HT1080 (cell line): Measurements from ENCODE around the gene BRD3. TPM values are rescaled to one million over a fixed set of nuclear protein-coding genes. Genes with fewer than 3 reads are reported as not detected.

Source experiments
- total RNA-seq: library from RNA; depleted of rRNA; stranded (reverse); fragments of >200 nt; shearing (Covaris generic); gene quantifications from 2 replicates; pipeline ENCODE4 v1.2.3, GENCODE V29; 2014; rRNA removed

Gene BRD3
- total RNA-seq, 1 experiment from 2014 or later, result 10.1 TPM

Other genes with a start within 250 kb of the BRD3 start
- gene VAV2, start 75.7 kb downstream of the BRD3 start, total RNA-seq, result 9.8 and 12.5 TPM in 2 replicates
- 21.2 and 28.4 TPM in 2 replicates for gene BRD3OS, start 42.5 kb downstream of the BRD3 start, total RNA-seq
- gene WDR5, start 68.1 kb upstream of the BRD3 start, total RNA-seq, result 39.7 and 44.4 TPM in 2 replicates
- not detected in 2 replicates for gene RNU6ATAC, start 96.5 kb upstream of the BRD3 start, total RNA-seq